HG03460 (cell line): ENCODE data around the gene NUB1.

Experiments used
- ATAC-seq: cut with Tn5 transposase; IDR thresholded peaks from one replicate; pipeline ENCODE4 v1.9.1; 2021; ENCODE audit not compliant: unreplicated experiment

The NUB1 gene

DNA sequence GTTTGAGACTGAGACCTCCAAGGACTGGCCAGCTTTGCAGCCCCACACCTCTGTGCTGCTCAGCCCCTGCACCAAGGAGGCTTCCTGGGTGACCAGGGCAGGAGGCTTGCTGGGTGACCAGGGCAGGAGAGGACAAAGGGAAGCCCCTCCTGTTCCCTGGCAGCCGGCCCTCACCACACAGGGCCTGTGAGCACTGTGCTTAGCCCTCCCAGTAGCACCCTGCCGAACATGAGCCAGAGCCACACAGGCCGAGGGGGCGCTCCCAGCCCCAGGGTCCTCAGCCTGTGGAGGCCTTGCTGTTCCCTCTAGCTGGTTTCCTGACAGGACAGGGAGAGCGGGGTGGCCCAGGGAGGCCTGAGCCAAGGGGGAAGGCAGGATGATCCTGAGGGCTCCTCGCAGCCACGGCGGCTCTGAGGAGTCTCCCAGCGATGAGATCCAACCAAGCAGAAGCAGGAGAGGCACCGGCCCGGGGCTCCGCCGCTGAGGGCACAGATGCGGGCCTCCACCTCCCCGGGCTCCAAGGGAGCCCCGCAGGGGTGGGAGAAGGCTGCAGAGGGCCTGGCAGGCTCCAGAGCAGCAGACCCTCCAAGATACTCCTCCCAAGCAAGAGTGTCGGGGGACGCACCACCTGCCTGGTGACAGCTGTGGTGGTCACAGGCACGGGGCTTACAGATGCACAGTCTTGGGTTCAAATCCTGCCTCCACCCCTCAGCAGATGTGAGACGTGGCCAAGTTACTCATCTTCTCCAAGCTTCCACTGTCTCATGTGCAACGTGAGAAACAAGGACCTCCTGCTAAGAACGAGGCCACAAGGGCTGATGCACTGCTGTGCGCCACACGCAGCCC is 45.8 kb downstream of the NUB1 start:
- no peak for ATAC-seq

GRCh38 chr7:151388007-151388297 is 46.3 kb downstream of the NUB1 start:
- no peak for ATAC-seq

- no peak for ATAC-seq
Observed at GRCh38 chr7:151388430-151388829, 46.8 kb downstream of the NUB1 start.

DNA sequence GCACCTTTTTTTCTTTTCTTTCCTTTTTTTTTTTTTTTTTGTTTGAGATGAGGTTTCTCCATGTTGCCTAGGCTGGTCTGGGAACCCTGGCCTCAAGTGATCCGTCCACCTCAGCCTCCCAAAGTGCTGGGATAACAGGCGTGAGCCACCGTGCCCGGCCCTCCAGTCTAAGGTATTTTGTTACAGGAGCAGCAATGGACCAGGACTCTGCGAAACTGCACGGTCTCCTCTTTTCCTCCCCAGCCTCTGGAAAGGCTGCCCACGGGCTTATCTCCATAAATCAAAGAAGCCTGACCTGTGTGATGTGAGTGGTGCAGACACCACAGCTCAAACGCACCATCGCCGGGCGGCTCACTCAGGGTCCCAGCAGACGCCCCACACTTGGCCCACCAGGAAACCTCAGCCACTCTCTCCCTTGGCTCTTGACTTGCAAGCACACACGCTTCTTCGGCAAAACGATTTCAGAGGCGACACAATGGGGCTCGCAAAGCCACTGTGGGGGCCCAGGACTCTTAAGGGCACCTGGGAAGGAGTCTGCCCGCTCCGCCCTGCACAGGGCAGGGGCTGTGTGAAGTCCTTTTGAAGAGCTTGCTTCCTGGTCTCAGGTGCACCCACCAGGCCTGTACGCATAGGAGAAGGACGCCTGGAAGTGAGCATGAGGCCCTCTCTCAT is 47.6 kb downstream of the NUB1 start:
- no peak for ATAC-seq

GRCh38 chr7:151389768-151390597 is 48.4 kb downstream of the NUB1 start:
- ATAC-seq = no peak

DNA sequence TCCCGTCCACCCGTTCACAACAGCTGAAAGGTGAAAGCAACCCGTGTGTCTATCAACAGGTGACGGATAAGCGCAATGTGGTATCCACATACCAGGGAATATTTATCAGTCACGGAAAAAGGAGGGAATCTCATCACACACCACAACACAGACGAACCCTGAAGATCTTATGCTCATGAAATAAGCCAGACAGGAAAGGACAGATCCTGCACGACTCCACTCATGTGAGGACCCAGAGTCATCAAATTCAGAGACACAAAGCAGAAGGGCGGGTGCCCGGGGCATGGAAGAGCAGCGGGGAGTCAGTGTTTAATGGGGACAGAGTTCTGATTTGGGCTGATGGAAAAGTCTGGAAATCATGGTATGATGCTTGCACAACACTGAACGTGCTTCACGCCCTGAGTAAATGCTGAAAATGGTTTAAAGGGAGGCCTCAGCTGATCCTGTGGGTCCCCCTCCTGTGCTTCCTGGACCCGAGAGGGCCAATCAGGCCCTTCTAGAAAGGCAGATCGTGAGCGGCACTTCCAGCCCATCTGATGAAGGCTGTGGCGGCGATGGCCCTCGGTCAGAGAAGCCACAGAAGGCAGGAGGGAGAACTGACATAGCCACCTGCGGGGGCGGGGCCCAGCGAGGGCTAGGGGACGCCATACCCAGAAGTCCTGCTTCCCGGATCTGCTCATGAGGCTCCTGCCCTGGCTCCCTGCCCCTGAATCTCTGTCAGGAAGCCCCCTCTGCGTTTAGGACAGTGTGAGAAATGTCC is 49.2 kb downstream of the NUB1 start:
- ATAC-seq = no peak

- no peak for ATAC-seq
Observed at GRCh38 chr7:151391358-151391730, 49.7 kb downstream of the NUB1 start.

- ATAC-seq = no peak
Observed at GRCh38 chr7:151392002-151392401, 50.4 kb downstream of the NUB1 start.

GRCh38 chr7:151392426-151392825 is 50.8 kb downstream of the NUB1 start:
- ATAC-seq = no peak

GRCh38 chr7:151393031-151393977 is 51.7 kb downstream of the NUB1 start:
- ATAC-seq = no peak

GRCh38 chr7:151394076-151395035 is 52.7 kb downstream of the NUB1 start:
- ATAC-seq = no peak

DNA sequence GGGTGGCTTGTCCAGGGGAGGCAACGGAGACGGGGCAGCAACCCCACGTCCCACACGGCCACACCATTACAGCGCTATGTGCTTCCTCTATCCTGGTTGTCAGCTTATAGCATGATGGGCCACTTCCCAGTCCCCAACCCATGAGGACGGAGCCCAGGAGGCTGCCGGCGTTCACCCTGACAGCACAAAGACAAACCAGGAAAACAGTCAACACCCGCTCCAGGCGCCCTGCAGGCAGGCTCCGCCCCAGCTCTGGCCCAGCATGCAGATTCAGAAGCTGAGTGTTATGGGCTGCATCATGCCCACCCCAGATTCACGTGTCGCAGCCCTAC is 53.4 kb downstream of the NUB1 start:
- no peak for ATAC-seq

DNA sequence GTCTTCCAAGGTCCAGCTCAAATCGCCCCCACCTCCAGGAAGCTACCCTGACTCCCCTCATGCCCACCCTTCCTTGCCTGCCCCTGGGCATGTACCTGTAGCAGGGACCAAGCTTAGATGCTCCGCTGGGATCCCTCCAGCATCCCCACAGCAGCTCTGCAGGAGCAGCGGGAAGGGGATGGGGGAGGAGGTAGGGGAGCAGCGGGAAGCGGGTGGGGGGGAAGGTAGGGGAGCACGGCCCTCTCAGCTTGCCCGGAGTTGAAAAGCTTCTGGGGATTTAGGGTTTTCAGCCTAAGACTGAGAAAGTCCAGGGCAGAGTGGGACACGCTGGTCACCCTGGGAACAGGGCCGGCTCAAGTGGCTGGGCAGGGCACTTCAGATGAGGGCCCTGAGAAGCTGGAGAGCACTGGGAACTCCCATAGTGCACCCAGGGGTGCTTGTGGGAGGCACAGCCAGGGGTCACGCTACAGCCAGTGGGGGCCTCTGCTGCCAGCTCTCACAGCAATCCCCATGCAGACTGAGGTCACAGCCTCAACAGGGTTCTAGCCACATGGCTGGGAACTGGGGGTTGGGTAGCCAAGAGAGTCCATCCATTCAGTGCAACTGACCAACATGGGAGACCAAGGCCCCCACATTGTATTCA is 54.8 kb downstream of the NUB1 start:
- ATAC-seq = no peak

- ATAC-seq = no peak
Observed at GRCh38 chr7:151397026-151397425, 55.4 kb downstream of the NUB1 start.

GRCh38 chr7:151398446-151399304 is 57.1 kb downstream of the NUB1 start:
- ATAC-seq = no peak

DNA sequence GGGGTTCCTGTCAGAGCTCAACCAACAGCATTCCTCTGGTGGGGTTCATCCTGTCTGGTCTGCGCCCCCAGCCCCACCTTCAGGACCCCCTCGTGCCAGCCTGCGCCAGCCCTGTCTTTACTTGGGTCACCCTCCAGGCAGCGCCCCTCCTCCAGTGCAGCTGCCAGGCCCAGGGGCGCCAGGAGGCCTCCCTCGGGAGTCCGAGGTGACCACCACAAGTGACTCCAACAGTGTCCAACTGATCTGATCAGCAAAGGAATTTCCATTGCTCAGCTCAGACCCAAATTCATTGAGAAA is 57.6 kb downstream of the NUB1 start:
- ATAC-seq = no peak

GRCh38 chr7:151399906-151400305 is 58.3 kb downstream of the NUB1 start:
- ATAC-seq = no peak
